ENCODE data around the gene LIX1.

Gene LIX1

DNA sequence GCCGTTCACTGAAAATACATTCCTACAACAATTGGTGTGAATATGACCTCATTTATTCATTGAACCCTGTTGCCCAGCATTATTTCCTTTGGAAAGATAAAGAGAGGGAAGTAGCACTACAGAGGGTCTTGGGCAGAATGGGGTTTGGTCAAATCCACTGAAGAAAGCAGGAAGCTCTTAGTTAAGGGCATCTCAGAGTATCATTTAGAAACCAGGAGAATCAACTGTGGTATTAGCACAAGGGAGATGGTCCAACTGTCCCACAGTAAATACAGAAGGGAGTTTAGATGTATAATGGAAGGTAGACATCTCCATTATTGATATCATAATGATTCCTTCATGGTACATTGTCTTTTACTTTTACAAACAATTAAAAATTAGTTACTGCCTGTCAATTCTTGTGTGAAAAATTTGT, 47.1 kb downstream of the LIX1 start:
- no peak overlapping the region for H3K18ac ChIP-seq (ENCODE audit: low read length)
- H3K4me2 ChIP-seq (ENCODE audit: insufficient read depth, low read length, poor library complexity, severe bottlenecking), result no peak overlapping the region
- no peak overlapping the region for H2BK12ac ChIP-seq (ENCODE audit: low read length)
- no peak overlapping the region for H3K9ac ChIP-seq (ENCODE audit: low read depth, low read length, poor library complexity)
- no peak overlapping the region for H2AK5ac ChIP-seq (ENCODE audit: low read depth, low read length)
- H3K79me1 ChIP-seq (ENCODE audit: low read depth, low read length), result no peaks in the 10 kb centered on the region
- H3K27ac ChIP-seq (replicated peaks; ENCODE audit: low read length), result no peak overlapping the region
- H3K36me3 ChIP-seq (replicated peaks in 1 of 2; ENCODE audit: control insufficient read depth in 2 of 2, insufficient read depth in 2 of 2, low read length in 2 of 2), result peaks cover 19 to 21% of the 10 kb centered on the region in 2 donors
- no peak overlapping the region for H3K23ac ChIP-seq (ENCODE audit: low read depth, low read length, poor library complexity)
- H4K8ac ChIP-seq (ENCODE audit: low read depth, low read length), result no peak overlapping the region
- no peak overlapping the region for H2AFZ ChIP-seq (ENCODE audit: low read length)
- H3K9me3 ChIP-seq (replicated peaks in 1 of 2; ENCODE audit: control insufficient read depth in 2 of 2, insufficient read depth in 1 of 2, low read depth in 1 of 2, low read length in 2 of 2), result no peaks in the 10 kb centered on the region
- WGBS, 2 donors (ENCODE audit: extremely low coverage in 2 of 2, insufficient read length in 2 of 2, insufficient replicate concordance in 1 of 2), result no CpG with 5 or more reads among the region's 1 CpG
- H4K91ac ChIP-seq (ENCODE audit: low read depth, low read length, poor library complexity), result no peak overlapping the region
- H3K4me3 ChIP-seq (ENCODE audit: low read length in 2 of 2), result no peak overlapping the region
- no peak overlapping the region for H2BK5ac ChIP-seq (ENCODE audit: low read length)
- H3K27me3 ChIP-seq (ENCODE audit: control insufficient read depth in 3 of 3, insufficient read depth in 3 of 3, low read depth in 1 of 3, low read length in 3 of 3), result no peaks in the 10 kb centered on the region
- DNase-seq (ENCODE audit: low spot score), result no peak
- H3K14ac ChIP-seq (ENCODE audit: low read length), result no peak overlapping the region
- no peak overlapping the region for H2BK120ac ChIP-seq (ENCODE audit: low read depth, low read length)
- H2BK15ac ChIP-seq (ENCODE audit: low read length), result no peak overlapping the region
- H3K4ac ChIP-seq (ENCODE audit: low read length), result no peak overlapping the region
- peaks cover 0 to 3% of the 10 kb centered on the region in 2 donors for H3K4me1 ChIP-seq (ENCODE audit: control insufficient read depth in 2 of 2, insufficient read depth in 1 of 2, low read depth in 1 of 2, low read length in 2 of 2)

DNA sequence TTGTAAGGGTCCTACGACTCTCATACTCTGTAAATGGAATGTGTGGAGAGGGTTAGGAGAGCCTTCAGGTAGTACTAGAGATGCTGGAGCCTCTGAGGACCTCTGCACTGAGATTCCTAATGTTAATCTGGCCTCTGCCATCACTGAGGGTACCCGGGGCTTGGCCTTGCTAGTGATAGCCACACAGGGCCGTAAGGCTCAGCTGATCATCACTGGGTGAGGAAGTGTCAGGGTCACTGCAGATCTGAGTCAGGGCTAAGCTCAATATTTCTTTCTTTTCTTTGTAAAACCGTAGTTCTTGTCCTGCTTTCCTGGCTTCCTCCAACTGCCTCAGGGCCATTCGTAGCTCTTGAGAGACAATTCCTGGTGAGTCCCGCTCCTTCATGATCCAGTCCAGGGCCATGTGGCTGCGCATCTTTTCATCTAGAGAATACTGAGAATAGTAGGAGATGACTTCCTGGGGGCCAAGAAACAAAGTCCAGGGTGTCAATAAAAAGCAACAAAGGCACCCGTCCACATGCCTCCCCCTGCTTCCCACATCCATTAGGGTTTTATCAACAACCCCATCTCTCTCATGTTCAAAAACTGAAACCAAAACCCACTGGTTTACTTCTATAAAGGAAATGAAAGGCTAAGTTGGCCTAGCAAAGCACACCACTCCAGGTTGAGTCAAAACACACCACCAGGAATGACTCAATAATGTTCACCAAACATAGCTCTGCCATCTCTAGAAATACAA, 47.7 kb downstream of the LIX1 start:
- no peak overlapping the region for H2AFZ ChIP-seq (ENCODE audit: low read length)
- no peak for DNase-seq (ENCODE audit: low spot score)
- WGBS, 2 donors (ENCODE audit: extremely low coverage in 2 of 2, insufficient read length in 2 of 2, insufficient replicate concordance in 1 of 2), result no CpG with 5 or more reads among the region's 8 CpGs

DNA sequence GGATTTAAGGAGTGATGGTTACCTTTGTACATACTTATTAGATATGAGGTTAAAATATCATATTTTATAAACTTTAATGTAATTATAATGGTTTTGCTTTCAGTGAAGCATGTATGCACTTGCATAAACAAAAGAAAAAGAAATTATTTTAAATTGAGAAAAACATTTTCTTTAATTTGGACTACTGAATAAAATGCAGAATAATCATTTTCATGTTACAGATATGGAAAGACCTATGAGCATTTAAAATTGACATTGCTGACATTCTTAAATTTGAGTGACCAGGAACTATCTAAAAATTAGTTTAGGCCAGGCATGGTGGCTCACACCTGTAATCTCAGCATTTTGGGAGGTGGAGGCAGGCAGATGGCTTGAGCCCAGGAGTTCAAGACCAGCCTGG, 49.2 kb downstream of the LIX1 start:
- Histone ChIP-seq H3K9me3 (replicated peaks in 1 of 2; ENCODE audit: control insufficient read depth in 2 of 2, insufficient read depth in 1 of 2, low read depth in 1 of 2, low read length in 2 of 2) (peaks cover 0 to 2% of the 10 kb centered on the region in 2 donors), H3K4ac (ENCODE audit: low read length) (no peak overlapping the region), H3K9ac (ENCODE audit: low read depth, low read length, poor library complexity) (no peak overlapping the region), H3K18ac (ENCODE audit: low read length) (no peak overlapping the region), H3K14ac (ENCODE audit: low read length) (no peak overlapping the region), H2BK12ac (ENCODE audit: low read length) (no peak overlapping the region), H4K8ac (ENCODE audit: low read depth, low read length) (no peak overlapping the region), H2BK15ac (ENCODE audit: low read length) (no peak overlapping the region), H3K23ac (ENCODE audit: low read depth, low read length, poor library complexity) (no peak overlapping the region), H2AK5ac (ENCODE audit: low read depth, low read length) (no peak overlapping the region), H3K4me2 (ENCODE audit: insufficient read depth, low read length, poor library complexity, severe bottlenecking) (no peak overlapping the region), H3K27ac (replicated peaks; ENCODE audit: low read length) (no peak overlapping the region), H3K36me3 (replicated peaks in 1 of 2; ENCODE audit: control insufficient read depth in 2 of 2, insufficient read depth in 2 of 2, low read length in 2 of 2) (peaks cover 21 to 22% of the 10 kb centered on the region in 2 donors), H3K79me1 (ENCODE audit: low read depth, low read length) (peaks cover 3% of the 10 kb centered on the region), H2BK120ac (ENCODE audit: low read depth, low read length) (no peak overlapping the region), H3K4me1 (ENCODE audit: control insufficient read depth in 2 of 2, insufficient read depth in 1 of 2, low read depth in 1 of 2, low read length in 2 of 2) (no peaks in the 10 kb centered on the region), H4K91ac (ENCODE audit: low read depth, low read length, poor library complexity) (no peak overlapping the region), H3K27me3 (ENCODE audit: control insufficient read depth in 3 of 3, insufficient read depth in 3 of 3, low read depth in 1 of 3, low read length in 3 of 3) (no peaks in the 10 kb centered on the region), H3K4me3 (ENCODE audit: low read length in 2 of 2) (no peak overlapping the region), H2BK5ac (ENCODE audit: low read length) (no peak overlapping the region), H2AFZ (ENCODE audit: low read length) (no peak overlapping the region)
- DNase-seq (ENCODE audit: low spot score), result no peak

More for the DNA sequence above, 47.7 kb downstream of the LIX1 start:
- Histone ChIP-seq H3K9me3 (replicated peaks in 1 of 2; ENCODE audit: control insufficient read depth in 2 of 2, insufficient read depth in 1 of 2, low read depth in 1 of 2, low read length in 2 of 2) (no peaks in the 10 kb centered on the region), H3K4me3 (ENCODE audit: low read length in 2 of 2) (no peak overlapping the region), H3K4me1 (ENCODE audit: control insufficient read depth in 2 of 2, insufficient read depth in 1 of 2, low read depth in 1 of 2, low read length in 2 of 2) (peaks cover 0 to 3% of the 10 kb centered on the region in 2 donors), H4K8ac (ENCODE audit: low read depth, low read length) (no peak overlapping the region), H4K91ac (ENCODE audit: low read depth, low read length, poor library complexity) (no peak overlapping the region), H3K27me3 (ENCODE audit: control insufficient read depth in 3 of 3, insufficient read depth in 3 of 3, low read depth in 1 of 3, low read length in 3 of 3) (no peaks in the 10 kb centered on the region), H2BK120ac (ENCODE audit: low read depth, low read length) (no peak overlapping the region), H3K18ac (ENCODE audit: low read length) (no peak overlapping the region), H3K27ac (replicated peaks; ENCODE audit: low read length) (no peak overlapping the region), H3K23ac (ENCODE audit: low read depth, low read length, poor library complexity) (no peak overlapping the region), H3K9ac (ENCODE audit: low read depth, low read length, poor library complexity) (no peak overlapping the region), H2BK12ac (ENCODE audit: low read length) (no peak overlapping the region), H3K14ac (ENCODE audit: low read length) (no peak overlapping the region), H2BK15ac (ENCODE audit: low read length) (no peak overlapping the region), H3K79me1 (ENCODE audit: low read depth, low read length) (no peaks in the 10 kb centered on the region), H2BK5ac (ENCODE audit: low read length) (no peak overlapping the region), H3K36me3 (replicated peaks in 1 of 2; ENCODE audit: control insufficient read depth in 2 of 2, insufficient read depth in 2 of 2, low read length in 2 of 2) (peaks cover 20 to 21% of the 10 kb centered on the region in 2 donors), H3K4me2 (ENCODE audit: insufficient read depth, low read length, poor library complexity, severe bottlenecking) (no peak overlapping the region), H3K4ac (ENCODE audit: low read length) (no peak overlapping the region), H2AK5ac (ENCODE audit: low read depth, low read length) (no peak overlapping the region)

DNA sequence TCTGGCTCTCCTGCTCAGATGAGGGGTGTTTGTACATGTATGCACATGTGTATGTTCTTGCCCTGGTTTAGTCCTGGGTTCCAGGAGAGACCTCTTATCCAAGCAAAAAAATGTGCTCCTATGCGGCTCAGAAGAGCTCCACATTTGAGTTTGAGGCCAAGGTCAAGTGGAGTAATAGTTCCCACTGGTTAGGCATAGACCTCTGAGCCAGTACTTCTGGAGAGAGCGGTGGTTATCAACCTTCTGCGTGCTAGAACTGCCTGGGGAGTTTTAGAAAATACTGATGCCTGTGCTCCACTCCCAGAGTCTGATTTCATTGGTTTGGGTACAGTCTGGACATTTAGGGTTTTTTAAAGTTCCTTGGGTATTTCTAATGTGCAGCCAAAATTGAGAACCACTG, 51.5 kb downstream of the LIX1 start:
- no peak overlapping the region for H3K18ac ChIP-seq (ENCODE audit: low read length)
- no peaks in the 10 kb centered on the region for H3K4me1 ChIP-seq (ENCODE audit: control insufficient read depth in 2 of 2, insufficient read depth in 1 of 2, low read depth in 1 of 2, low read length in 2 of 2)
- H4K91ac ChIP-seq (ENCODE audit: low read depth, low read length, poor library complexity), result no peak overlapping the region
- H2BK5ac ChIP-seq (ENCODE audit: low read length), result no peak overlapping the region
- no peak overlapping the region for H2BK12ac ChIP-seq (ENCODE audit: low read length)
- H2BK120ac ChIP-seq (ENCODE audit: low read depth, low read length), result no peak overlapping the region
- no peak overlapping the region for H3K9ac ChIP-seq (ENCODE audit: low read depth, low read length, poor library complexity)
- H3K14ac ChIP-seq (ENCODE audit: low read length), result no peak overlapping the region
- no peak overlapping the region for H3K4me3 ChIP-seq (ENCODE audit: low read length in 2 of 2)
- H3K27ac ChIP-seq (replicated peaks; ENCODE audit: low read length), result no peak overlapping the region
- H2AFZ ChIP-seq (ENCODE audit: low read length), result no peak overlapping the region
- no peak overlapping the region for H3K4me2 ChIP-seq (ENCODE audit: insufficient read depth, low read length, poor library complexity, severe bottlenecking)
- H4K8ac ChIP-seq (ENCODE audit: low read depth, low read length), result no peak overlapping the region
- H3K23ac ChIP-seq (ENCODE audit: low read depth, low read length, poor library complexity), result no peak overlapping the region
- no peak for DNase-seq (ENCODE audit: low spot score)
- no CpG with 5 or more reads among the region's 3 CpGs for WGBS, 2 donors (ENCODE audit: extremely low coverage in 2 of 2, insufficient read length in 2 of 2, insufficient replicate concordance in 1 of 2)
- H3K27me3 ChIP-seq (ENCODE audit: control insufficient read depth in 3 of 3, insufficient read depth in 3 of 3, low read depth in 1 of 3, low read length in 3 of 3), result no peaks in the 10 kb centered on the region
- peaks cover 0 to 2% of the 10 kb centered on the region in 2 donors for H3K9me3 ChIP-seq (replicated peaks in 1 of 2; ENCODE audit: control insufficient read depth in 2 of 2, insufficient read depth in 1 of 2, low read depth in 1 of 2, low read length in 2 of 2)
- no peak overlapping the region for H2AK5ac ChIP-seq (ENCODE audit: low read depth, low read length)
- H3K36me3 ChIP-seq (replicated peaks in 1 of 2; ENCODE audit: control insufficient read depth in 2 of 2, insufficient read depth in 2 of 2, low read length in 2 of 2), result peaks cover 17 to 20% of the 10 kb centered on the region in 2 donors
- no peak overlapping the region for H3K4ac ChIP-seq (ENCODE audit: low read length)
- peaks cover 3% of the 10 kb centered on the region for H3K79me1 ChIP-seq (ENCODE audit: low read depth, low read length)
- no peak overlapping the region for H2BK15ac ChIP-seq (ENCODE audit: low read length)
